Neural progenitor cell (in vitro differentiated cells): Measurements from ENCODE around the gene IL17C.

Experiments used
- EZH2 ChIP-seq: fragments of 200-600 bp; sonication (generic); IDR thresholded peaks from 2 replicates; pipeline ENCODE4 v1.6.1; 2017; ENCODE audit warnings: antibody characterized with exemption, mild to moderate bottlenecking, moderate library complexity
- EZH2phosphoT487 ChIP-seq: fragments of 200-600 bp; sonication (generic); IDR thresholded peaks from 2 replicates; pipeline ENCODE4 v1.6.1; 2017; ENCODE audit warnings: antibody characterized with exemption
- TF ChIP-seq, protein P1 (sequence below): fragments of 200-600 bp; sonication (generic); IDR thresholded peaks from 2 replicates; pipeline ENCODE4 v1.5.1; 2017; ENCODE audit warnings: antibody characterized with exemption, mild to moderate bottlenecking

DNA sequence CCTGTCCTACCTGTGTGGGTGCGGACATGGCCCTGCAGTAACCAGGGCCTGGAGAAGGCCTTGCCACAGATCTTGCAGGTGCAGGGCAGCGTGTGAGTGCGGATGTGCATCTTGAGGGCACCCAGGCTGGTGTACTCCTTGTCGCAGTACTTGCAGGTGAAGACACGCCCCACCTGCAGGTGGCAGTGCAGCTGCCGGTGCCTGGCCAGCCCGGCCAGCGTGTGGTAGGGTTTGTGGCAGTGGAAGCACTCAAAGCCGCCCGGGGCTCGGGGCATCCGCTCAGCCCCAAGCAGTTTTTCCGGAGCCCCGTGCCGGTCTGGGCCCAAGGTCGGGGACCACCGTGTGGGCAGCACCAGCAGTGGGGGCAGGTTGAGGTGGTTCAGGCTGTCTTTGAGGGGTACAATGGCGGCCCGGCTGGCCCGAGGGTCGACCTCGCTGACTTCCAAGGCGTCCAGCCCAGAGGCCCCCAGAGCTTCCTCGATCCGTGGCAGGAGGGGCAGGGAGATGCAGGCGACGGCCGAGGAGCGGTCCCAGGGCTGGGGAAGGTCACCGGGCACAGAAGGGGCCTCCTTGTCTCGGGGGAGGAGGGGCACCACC is 42.8 kb downstream of the IL17C start:
- TF ChIP-seq, protein P1, sequence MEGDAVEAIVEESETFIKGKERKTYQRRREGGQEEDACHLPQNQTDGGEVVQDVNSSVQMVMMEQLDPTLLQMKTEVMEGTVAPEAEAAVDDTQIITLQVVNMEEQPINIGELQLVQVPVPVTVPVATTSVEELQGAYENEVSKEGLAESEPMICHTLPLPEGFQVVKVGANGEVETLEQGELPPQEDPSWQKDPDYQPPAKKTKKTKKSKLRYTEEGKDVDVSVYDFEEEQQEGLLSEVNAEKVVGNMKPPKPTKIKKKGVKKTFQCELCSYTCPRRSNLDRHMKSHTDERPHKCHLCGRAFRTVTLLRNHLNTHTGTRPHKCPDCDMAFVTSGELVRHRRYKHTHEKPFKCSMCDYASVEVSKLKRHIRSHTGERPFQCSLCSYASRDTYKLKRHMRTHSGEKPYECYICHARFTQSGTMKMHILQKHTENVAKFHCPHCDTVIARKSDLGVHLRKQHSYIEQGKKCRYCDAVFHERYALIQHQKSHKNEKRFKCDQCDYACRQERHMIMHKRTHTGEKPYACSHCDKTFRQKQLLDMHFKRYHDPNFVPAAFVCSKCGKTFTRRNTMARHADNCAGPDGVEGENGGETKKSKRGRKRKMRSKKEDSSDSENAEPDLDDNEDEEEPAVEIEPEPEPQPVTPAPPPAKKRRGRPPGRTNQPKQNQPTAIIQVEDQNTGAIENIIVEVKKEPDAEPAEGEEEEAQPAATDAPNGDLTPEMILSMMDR, result peak; percentile 46
- no peak for TF ChIP-seq EZH2
- no peak for TF ChIP-seq EZH2phosphoT487
